BLaER1 (cell line): ENCODE measurements around the gene GJD3.

Source experiments
- H3K27ac ChIP-seq: shearing (Covaris generic); formaldehyde crosslinking; 2 replicates; pipeline ENCODE4 v1.8.1; 2022
- H3K27me3 ChIP-seq: shearing (Covaris generic); formaldehyde crosslinking; 2 replicates; pipeline ENCODE4 v1.8.1; 2022
- H3K36me3 ChIP-seq: shearing (Covaris generic); formaldehyde crosslinking; 2 replicates; pipeline ENCODE4 v1.8.1; 2022
- H3K4me1 ChIP-seq: shearing (Covaris generic); formaldehyde crosslinking; 2 replicates; pipeline ENCODE4 v1.8.1; 2022
- H3K4me2 ChIP-seq: shearing (Covaris generic); formaldehyde crosslinking; 2 replicates; pipeline ENCODE4 v1.8.1; 2022
- H3K4me3 ChIP-seq: shearing (Covaris generic); formaldehyde crosslinking; 2 replicates; pipeline ENCODE4 v1.8.1; 2022
- H3K9ac ChIP-seq: shearing (Covaris generic); formaldehyde crosslinking; 2 replicates; pipeline ENCODE4 v1.8.1; 2022
- H3K9me3 ChIP-seq: shearing (Covaris generic); formaldehyde crosslinking; 2 replicates; pipeline ENCODE4 v1.8.1; 2022
- H4K20me1 ChIP-seq: shearing (Covaris generic); formaldehyde crosslinking; 2 replicates; pipeline ENCODE4 v1.8.1; 2022
- Cebpa-rat ChIP-seq: shearing (Covaris generic); IDR thresholded peaks from 2 replicates; pipeline ENCODE4 v1.8.1; 2022

The GJD3 gene

GRCh38 chr17:40347319-40348135, 17.0 kb downstream of the GJD3 start:
- no peaks in the 10 kb centered on the region for H3K9me3 ChIP-seq
- peaks cover 39% of the 10 kb centered on the region for H4K20me1 ChIP-seq
- peak overlapping the region; percentile 97 for H3K4me2 ChIP-seq
- peaks cover 26% of the 10 kb centered on the region for H3K36me3 ChIP-seq
- H3K4me3 ChIP-seq: peak overlapping the region; percentile 42
- no peak for TF ChIP-seq Cebpa-rat
- H3K4me1 ChIP-seq: peaks cover 100% of the 10 kb centered on the region
- H3K27me3 ChIP-seq: no peaks in the 10 kb centered on the region
- peak overlapping the region; percentile 84 for H3K27ac ChIP-seq
- peak overlapping the region; percentile 85 for H3K9ac ChIP-seq

- no peak overlapping the region; the same call in 1 of the 2 replicates for H3K4me3 ChIP-seq
- H3K4me1 ChIP-seq: peaks cover 95% of the 10 kb centered on the region
- peak overlapping the region; percentile 97 for H3K4me2 ChIP-seq
- H3K36me3 ChIP-seq: peaks cover 20% of the 10 kb centered on the region
- TF ChIP-seq Cebpa-rat: no peak
- no peaks in the 10 kb centered on the region for H3K27me3 ChIP-seq
- peak overlapping the region; percentile 84 for H3K27ac ChIP-seq
- peaks cover 39% of the 10 kb centered on the region for H4K20me1 ChIP-seq
- H3K9ac ChIP-seq: peak overlapping the region; percentile 85
- no peaks in the 10 kb centered on the region for H3K9me3 ChIP-seq
Observed at GRCh38 chr17:40346765-40347158, 17.8 kb downstream of the GJD3 start.

GRCh38 chr17:40345994-40346764, 18.4 kb downstream of the GJD3 start:
- Histone ChIP-seq H3K9ac (peak overlapping the region; percentile 85), H3K9me3 (no peaks in the 10 kb centered on the region), H3K4me3 (peak overlapping the region; percentile 82), H3K4me1 (peaks cover 91% of the 10 kb centered on the region), H3K36me3 (peaks cover 20% of the 10 kb centered on the region), H3K4me2 (peak overlapping the region; percentile 97), H4K20me1 (peaks cover 39% of the 10 kb centered on the region), H3K27ac (peak overlapping the region; percentile 84), H3K27me3 (no peaks in the 10 kb centered on the region)
- TF ChIP-seq Cebpa-rat: no peak

GRCh38 chr17:40345161-40345993, 19.2 kb downstream of the GJD3 start:
- peaks cover 35% of the 10 kb centered on the region for H4K20me1 ChIP-seq
- TF ChIP-seq Cebpa-rat: no peak
- peak overlapping the region; percentile 97 for H3K4me2 ChIP-seq
- H3K9ac ChIP-seq: peak overlapping the region; percentile 85
- H3K9me3 ChIP-seq: no peaks in the 10 kb centered on the region
- H3K27ac ChIP-seq: peak overlapping the region; percentile 84
- no peaks in the 10 kb centered on the region for H3K27me3 ChIP-seq
- peaks cover 17% of the 10 kb centered on the region for H3K36me3 ChIP-seq
- peaks cover 91% of the 10 kb centered on the region for H3K4me1 ChIP-seq
- H3K4me3 ChIP-seq: peak overlapping the region; percentile 82

- Histone ChIP-seq H3K27me3 (no peaks in the 10 kb centered on the region), H3K4me1 (peaks cover 91% of the 10 kb centered on the region), H3K27ac (peak overlapping the region; percentile 84)
Observed at GRCh38 chr17:40344421-40345160, 19.9 kb downstream of the GJD3 start.

GRCh38 chr17:40343219-40344119, 21.1 kb downstream of the GJD3 start:
- H3K27ac ChIP-seq: peak overlapping the region; percentile 84
- H3K4me2 ChIP-seq: peak overlapping the region; percentile 97
- peak overlapping the region; percentile 82 for H3K4me3 ChIP-seq
- H3K4me1 ChIP-seq: peaks cover 91% of the 10 kb centered on the region
- peaks cover 16% of the 10 kb centered on the region for H4K20me1 ChIP-seq
- H3K9ac ChIP-seq: peak overlapping the region; percentile 85
- no peaks in the 10 kb centered on the region for H3K9me3 ChIP-seq
- no peaks in the 10 kb centered on the region for H3K27me3 ChIP-seq
- peak; percentile 60; the same call in 1 of the 2 replicates for TF ChIP-seq Cebpa-rat
- H3K36me3 ChIP-seq: no peaks in the 10 kb centered on the region

More at GRCh38 chr17:40344421-40345160, 19.9 kb downstream of the GJD3 start:
- Histone ChIP-seq H3K4me2 (peak overlapping the region; percentile 97), H3K4me3 (peak overlapping the region; percentile 82), H3K36me3 (peaks cover 9% of the 10 kb centered on the region), H3K9me3 (no peaks in the 10 kb centered on the region), H4K20me1 (peaks cover 28% of the 10 kb centered on the region), H3K9ac (peak overlapping the region; percentile 85)
- TF ChIP-seq Cebpa-rat: no peak

GRCh38 chr17:40342504-40343218, 21.9 kb downstream of the GJD3 start:
- H3K4me3 ChIP-seq: peak overlapping the region; percentile 82
- H3K4me2 ChIP-seq: peak overlapping the region; percentile 97
- H3K27ac ChIP-seq: peak overlapping the region; percentile 84
- H3K9me3 ChIP-seq: no peaks in the 10 kb centered on the region
- no peak for TF ChIP-seq Cebpa-rat
- no peaks in the 10 kb centered on the region for H3K27me3 ChIP-seq
- H3K4me1 ChIP-seq: peaks cover 91% of the 10 kb centered on the region
- peak overlapping the region; percentile 85 for H3K9ac ChIP-seq
- H4K20me1 ChIP-seq: peaks cover 10% of the 10 kb centered on the region; the same call in 1 of the 2 replicates
- H3K36me3 ChIP-seq: no peaks in the 10 kb centered on the region
